ENCODE measurements around the gene HTT.
A peak's percentile ranks its signal among the peaks of the same experiment; 100 is the strongest.
"Not testable (repeated sequence)": the region's sequence is repeated elsewhere in the genome, so short reads cannot be mapped to it uniquely, and the experiment has no call there.

HTT gene

GRCh38 chr4:3135155-3136011, 60.9 kb downstream of the HTT start:
- no peak for DNase-seq (ENCODE audit: low read depth)
- TF ChIP-seq CTCF (conservative IDR thresholded peaks at IDR 0.05; ENCODE audit: control insufficient read depth, insufficient read depth, low read depth, low read length), result no peak
- no peak overlapping the region for H3K4me3 ChIP-seq (ENCODE audit: control insufficient read depth, low read depth, low read length)

GRCh38 chr4:3136454-3136853, 62.0 kb downstream of the HTT start:
- peak; percentile 33 for TF ChIP-seq CTCF (conservative IDR thresholded peaks at IDR 0.05; ENCODE audit: control insufficient read depth, insufficient read depth, low read depth, low read length)
- H3K4me3 ChIP-seq (ENCODE audit: control insufficient read depth, low read depth, low read length), result no peak overlapping the region
- peak; percentile 28 for DNase-seq (ENCODE audit: low read depth)

GRCh38 chr4:3137908-3138307, 63.4 kb downstream of the HTT start:
- no peak overlapping the region for H3K4me3 ChIP-seq (ENCODE audit: control insufficient read depth, low read depth, low read length)
- DNase-seq (ENCODE audit: low read depth), result no peak
- TF ChIP-seq CTCF (conservative IDR thresholded peaks at IDR 0.05; ENCODE audit: control insufficient read depth, insufficient read depth, low read depth, low read length), result no peak

GRCh38 chr4:3145234-3145924, 70.9 kb downstream of the HTT start:
- DNase-seq (ENCODE audit: low read depth), result peak; percentile 53
- no peak overlapping the region for H3K4me3 ChIP-seq (ENCODE audit: control insufficient read depth, low read depth, low read length)
- TF ChIP-seq CTCF (conservative IDR thresholded peaks at IDR 0.05; ENCODE audit: control insufficient read depth, insufficient read depth, low read depth, low read length), result peak; percentile 30

GRCh38 chr4:3148926-3149325, 74.4 kb downstream of the HTT start:
- H3K4me3 ChIP-seq (ENCODE audit: control insufficient read depth, low read depth, low read length), result no peak overlapping the region
- no peak for DNase-seq (ENCODE audit: low read depth)
- no peak for TF ChIP-seq CTCF (conservative IDR thresholded peaks at IDR 0.05; ENCODE audit: control insufficient read depth, insufficient read depth, low read depth, low read length)

GRCh38 chr4:3151238-3151637, 76.8 kb downstream of the HTT start:
- DNase-seq (ENCODE audit: low read depth); H3K4me3 ChIP-seq (ENCODE audit: control insufficient read depth, low read depth, low read length): not testable (repeated sequence)

GRCh38 chr4:3157366-3157765, 82.9 kb downstream of the HTT start:
- no peak for DNase-seq (ENCODE audit: low read depth)
- no peak for TF ChIP-seq CTCF (conservative IDR thresholded peaks at IDR 0.05; ENCODE audit: control insufficient read depth, insufficient read depth, low read depth, low read length)
- no peak overlapping the region for H3K4me3 ChIP-seq (ENCODE audit: control insufficient read depth, low read depth, low read length)

All from fibroblast of mammary gland (primary cell).